PC-9 (cell line): ENCODE results near the gene PEX7. TPM values are rescaled to one million over a fixed set of nuclear protein-coding genes. Genes with fewer than 3 reads are reported as not detected.
A peak's percentile ranks its signal among the peaks of the same experiment; 100 is the strongest.

ENCODE experiments used
- BruUV-seq: library from RNA; stranded (reverse); fragments of 400-500 nt; replicated peaks from 2 replicates; lab custom pipeline; 2021; lab: Mats Ljungman, UMichigan
- CTCF ChIA-PET: fragments of 300-600 bp; sonication (Branson Sonifier 250); formaldehyde crosslinking; loops from one replicate; lab custom pipeline; 2022; ENCODE audit warnings: antibody characterized with exemption; lab: Charles Lee
- POLR2A ChIA-PET: fragments of 300-600 bp; sonication (Branson Sonifier 250); formaldehyde crosslinking; loops from one replicate; lab custom pipeline; 2022; ENCODE audit warnings: antibody characterized with exemption; ENCODE audit not compliant: unreplicated experiment; lab: Charles Lee
- DNase-seq, 2 experiments: peaks; one replicate each; pipeline versions ENCODE4 v3.0.0 to v3.0.0-alpha.2; 2015 to 2022; ENCODE audit warnings: mixed read lengths in 1 of 2
- H2AFZ ChIP-seq: fragments of 200-600 bp; sonication (generic); 2 replicates; pipeline ENCODE4 v1.8.1; 2017; ENCODE audit warnings: antibody characterized with exemption
- H3F3A ChIP-seq: fragments of 200-600 bp; sonication (generic); 2 replicates; pipeline ENCODE4 v1.8.1; 2017; ENCODE audit warnings: antibody characterized with exemption, mild to moderate bottlenecking, low read depth; ENCODE audit not compliant: insufficient read depth
- H3K27ac ChIP-seq: fragments of 200-600 bp; sonication (generic); 2 replicates; pipeline ENCODE4 v1.6.1; 2016; ENCODE audit warnings: mixed run types
- H3K27me3 ChIP-seq: fragments of 200-600 bp; sonication (generic); 2 replicates; pipeline ENCODE4 v1.6.1; 2016; ENCODE audit warnings: low read depth, mixed run types; ENCODE audit not compliant: insufficient read depth
- H3K36me3 ChIP-seq: fragments of 200-600 bp; sonication (generic); 2 replicates; pipeline ENCODE4 v1.6.1; 2016; ENCODE audit warnings: low read depth, mixed run types
- H3K4me1 ChIP-seq: fragments of 200-600 bp; sonication (generic); replicated peaks from 2 replicates; pipeline ENCODE4 v1.6.1; 2016; ENCODE audit warnings: mixed run types; ENCODE audit not compliant: insufficient read depth
- H3K4me2 ChIP-seq: fragments of 200-600 bp; sonication (generic); 2 replicates; pipeline ENCODE4 v1.6.1; 2017; ENCODE audit warnings: mixed run types
- H3K4me3 ChIP-seq: fragments of 200-600 bp; sonication (generic); 2 replicates; pipeline ENCODE4 v1.6.1; 2016; ENCODE audit warnings: mixed run types
- H3K79me2 ChIP-seq: fragments of 200-600 bp; sonication (generic); 2 replicates; pipeline ENCODE4 v1.6.1; 2017; ENCODE audit warnings: low read depth, mixed run types
- H3K9me2 ChIP-seq: fragments of 200-600 bp; sonication (generic); 2 replicates; pipeline ENCODE4 v1.8.1; 2017; ENCODE audit warnings: mild to moderate bottlenecking; ENCODE audit not compliant: insufficient read depth
- H3K9me3 ChIP-seq: fragments of 200-600 bp; sonication (generic); 2 replicates; pipeline ENCODE4 v1.8.1; 2016; ENCODE audit warnings: low read depth; ENCODE audit not compliant: insufficient read depth
- H4K20me1 ChIP-seq: fragments of 200-600 bp; sonication (generic); 2 replicates; pipeline ENCODE4 v1.8.1; 2017; ENCODE audit not compliant: insufficient read depth
- CTCF ChIP-seq: fragments of 200-600 bp; sonication (generic); conservative IDR thresholded peaks from 2 replicates; pipeline ENCODE4 v1.6.1; 2017; ENCODE audit warnings: mixed run types, antibody characterized with exemption, mild to moderate bottlenecking, moderate library complexity
- EZH2 ChIP-seq: fragments of 200-600 bp; sonication (generic); IDR thresholded peaks from 2 replicates; pipeline ENCODE4 v1.8.0; 2017; ENCODE audit warnings: antibody characterized with exemption, low read depth
- intact Hi-C: fragments of 100-400 bp; cut with micrococcal nuclease; formaldehyde crosslinking; loops from one replicate; pipeline ENCODE4 v1.10.0; 2022; ENCODE audit not compliant: unreplicated experiment
- total RNA-seq: library from RNA; stranded (reverse); gene quantifications from 2 replicates; pipeline ENCODE4 v1.2.3, GENCODE V29; 2021

PEX7 gene
- total RNA-seq, 1 experiment from 2014 or later: 5.6 TPM

- H2AFZ ChIP-seq: no peak overlapping the region
- peaks cover 58% of the 10 kb centered on the region for H3K4me1 ChIP-seq
- TF ChIP-seq CTCF (no peak), EZH2 (no peak)
- ChIA-PET CTCF (no interaction called here), POLR2A (interaction anchor here (0.6 kb wide), 1 partner anchor 18 kb away, joined by 3 read pairs; no protein-coding TSS in a partner anchor)
- H3F3A ChIP-seq: peaks cover 47% of the 10 kb centered on the region
- H3K9me2 ChIP-seq: no peaks in the 10 kb centered on the region
- intact Hi-C loops: no loop called here
- H3K4me3 ChIP-seq: no peak overlapping the region
- no peak for DNase-seq
- peak overlapping the region; percentile 97 for H3K27ac ChIP-seq
- no peaks in the 10 kb centered on the region for H3K36me3 ChIP-seq
- no peaks in the 10 kb centered on the region for H3K9me3 ChIP-seq
- H4K20me1 ChIP-seq: no peaks in the 10 kb centered on the region
- H3K27me3 ChIP-seq: no peaks in the 10 kb centered on the region
- peaks cover 80% of the 10 kb centered on the region for H3K79me2 ChIP-seq
- H3K4me2 ChIP-seq: peak overlapping the region; percentile 80
- no TSS peak for BruUV-seq
Observed at GRCh38 chr6:136773473-136773796, 49.0 kb upstream of the PEX7 start.

- Histone ChIP-seq H3K36me3 (no peaks in the 10 kb centered on the region), H2AFZ (peak overlapping the region; percentile 3; the same call in 1 of the 2 replicates), H3K4me2 (peak overlapping the region; percentile 80), H3F3A (peaks cover 47% of the 10 kb centered on the region), H3K27me3 (no peaks in the 10 kb centered on the region), H3K79me2 (peaks cover 79% of the 10 kb centered on the region), H3K9me3 (no peaks in the 10 kb centered on the region), H4K20me1 (no peaks in the 10 kb centered on the region), H3K27ac (peak overlapping the region; percentile 97), H3K4me3 (peak overlapping the region; percentile 52; the same call in 1 of the 2 replicates), H3K4me1 (peaks cover 58% of the 10 kb centered on the region), H3K9me2 (no peaks in the 10 kb centered on the region)
- CTCF ChIA-PET: no interaction called here
- POLR2A ChIA-PET: interaction anchor here (0.5 to 0.7 kb wide), 2 partner anchors 15 to 1192 kb away, joined by 3 to 5 read pairs; no protein-coding TSS in a partner anchor
- intact Hi-C loops: loop anchor here (2.0 kb wide), 1 partner anchor 16 kb away; no protein-coding TSS in a partner anchor
- DNase-seq: peak in 1 of 2 experiments; percentile 94
- TF ChIP-seq CTCF (0 out of 2 replicates have a peak, but pooled peaks have one; percentile 1), EZH2 (no peak)
- no TSS peak for BruUV-seq
Observed at GRCh38 chr6:136774228-136775041, 48.0 kb upstream of the PEX7 start.

GRCh38 chr6:136775081-136775480, 47.3 kb upstream of the PEX7 start:
- ChIA-PET POLR2A (interaction anchor here (0.6 to 0.7 kb wide), 2 partner anchors 18 to 1191 kb away, joined by 3 to 4 read pairs; no protein-coding TSS in a partner anchor), CTCF (no interaction called here)
- H3K9me3 ChIP-seq: no peaks in the 10 kb centered on the region
- BruUV-seq: no TSS peak
- H3K4me1 ChIP-seq: peaks cover 61% of the 10 kb centered on the region
- peak in 1 of 2 experiments; percentile 93 for DNase-seq
- H3K4me2 ChIP-seq: peak overlapping the region; percentile 80
- peak overlapping the region; percentile 0; the same call in 1 of the 2 replicates for H2AFZ ChIP-seq
- peaks cover 86% of the 10 kb centered on the region for H3K79me2 ChIP-seq
- H4K20me1 ChIP-seq: no peaks in the 10 kb centered on the region
- peak overlapping the region; percentile 52 for H3K4me3 ChIP-seq
- no peaks in the 10 kb centered on the region for H3K27me3 ChIP-seq
- no peaks in the 10 kb centered on the region for H3K36me3 ChIP-seq
- peaks cover 47% of the 10 kb centered on the region for H3F3A ChIP-seq
- H3K27ac ChIP-seq: peak overlapping the region; percentile 97
- no peaks in the 10 kb centered on the region for H3K9me2 ChIP-seq
- intact Hi-C loops: loop anchor here (2.0 kb wide), 1 partner anchor 16 kb away; no protein-coding TSS in a partner anchor
- no peak for TF ChIP-seq EZH2
- 0 out of 2 replicates have a peak, but pooled peaks have one; percentile 6 for TF ChIP-seq CTCF
